Embryonic facial prominence (tissue), 1 donor: ENCODE measurements around the gene INPP4B.
"Not testable (repeated sequence)": the region's sequence is repeated elsewhere in the genome, so short reads cannot be mapped to it uniquely, and the experiment has no call there.

Experiments used
- DNase-seq: peaks from one replicate; pipeline ENCODE4 v3.0.0-alpha.2; 2016; ENCODE audit errors: extremely low spot score

The INPP4B gene

DNA sequence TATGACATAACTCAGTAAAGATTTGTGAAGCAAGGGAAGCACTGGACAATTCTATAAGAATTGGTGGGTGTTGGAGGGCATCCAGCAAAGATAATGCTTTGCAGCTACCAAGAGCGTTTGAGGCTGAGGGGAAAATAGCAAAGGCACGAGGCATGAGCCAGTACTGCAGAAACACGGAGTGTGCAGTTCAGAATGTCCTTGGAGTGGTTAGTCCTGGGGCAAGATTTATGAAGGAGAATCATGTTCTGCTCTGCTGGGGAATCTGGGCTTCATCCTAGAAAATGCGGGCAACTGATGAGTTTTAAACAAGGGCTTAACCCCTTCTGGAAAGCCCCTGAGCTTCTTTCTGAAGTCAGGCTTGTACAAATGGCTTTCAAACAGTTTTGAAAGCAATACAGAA is 757.2 kb downstream of the INPP4B start:
- DNase-seq, result no peak

DNA sequence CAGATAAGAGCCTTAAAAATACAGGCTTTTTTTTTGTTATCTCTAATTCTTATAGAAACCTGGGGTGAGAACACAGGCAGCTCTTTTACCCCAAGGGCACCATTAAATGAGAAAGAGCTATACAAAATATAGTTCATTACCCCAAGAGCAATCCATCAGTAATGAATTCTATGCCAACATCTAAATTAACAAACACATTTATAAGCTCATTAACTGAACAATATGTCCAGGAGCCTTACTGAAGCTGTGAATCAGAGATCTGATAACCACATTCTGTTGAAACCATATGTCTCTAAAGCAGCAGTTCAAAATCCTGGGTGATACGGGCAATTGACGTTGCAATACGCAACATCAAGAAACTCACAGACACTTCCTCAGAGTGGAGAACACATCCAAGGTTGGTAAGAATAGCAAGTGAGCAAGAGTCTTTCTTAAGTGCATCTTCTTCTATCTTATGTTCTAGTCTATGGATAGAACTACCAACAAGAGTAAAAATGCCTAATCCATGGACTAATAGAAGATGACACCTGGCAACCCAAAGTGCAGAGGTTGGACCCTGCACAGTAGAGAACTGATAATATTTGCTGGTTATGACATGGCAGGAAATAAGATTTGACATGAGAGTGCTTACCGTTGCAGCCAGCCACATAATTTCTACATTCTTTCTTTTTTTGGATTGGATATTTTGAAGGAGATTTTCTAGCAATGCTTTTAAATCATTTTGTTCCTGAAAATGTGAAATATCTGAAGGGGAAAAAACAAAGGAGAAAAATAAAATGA is 760.4 kb downstream of the INPP4B start:
- no peak for DNase-seq

DNA sequence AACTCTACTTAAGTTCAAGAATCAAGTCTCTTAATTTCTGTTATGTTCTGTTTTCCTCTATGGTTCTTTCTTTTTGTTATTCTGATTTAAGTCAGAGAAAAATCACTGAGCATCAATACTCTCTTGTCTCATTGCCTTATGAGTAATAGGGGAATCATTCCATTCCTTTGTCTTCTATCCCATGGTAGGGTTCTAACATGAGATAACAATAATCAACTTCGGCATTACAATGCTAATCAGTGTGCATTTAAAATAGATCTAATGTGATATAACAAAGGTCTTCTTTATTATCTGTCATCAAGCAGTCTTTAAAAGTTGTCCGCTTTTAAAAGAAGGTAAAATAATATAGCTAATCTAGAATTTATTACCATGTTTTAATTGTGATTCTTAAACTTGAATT is 762.8 kb downstream of the INPP4B start:
- DNase-seq, result no peak

GRCh38 chr4:142081025-142081424 is 765.1 kb downstream of the INPP4B start:
- DNase-seq, result no peak

GRCh38 chr4:142079959-142080358 is 766.1 kb downstream of the INPP4B start:
- no peak for DNase-seq

DNA sequence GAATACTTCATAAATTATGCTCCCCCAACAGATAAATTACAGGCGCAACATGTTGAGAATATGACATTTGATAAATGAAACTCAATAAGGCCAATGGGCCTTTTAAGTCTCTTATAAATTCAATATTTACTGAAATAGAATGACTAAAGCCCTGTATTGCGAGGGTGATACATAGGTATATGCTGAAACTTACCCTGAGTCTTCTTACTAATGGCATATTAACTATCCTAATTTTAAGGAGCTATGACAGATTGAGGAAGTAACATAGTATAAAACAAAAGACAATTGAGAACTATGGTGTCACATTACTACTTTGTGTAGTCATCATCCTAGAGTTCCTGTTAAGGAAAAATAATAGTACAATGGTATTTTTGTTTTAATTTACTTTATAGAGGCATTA is 769.1 kb downstream of the INPP4B start:
- DNase-seq, result no peak

DNA sequence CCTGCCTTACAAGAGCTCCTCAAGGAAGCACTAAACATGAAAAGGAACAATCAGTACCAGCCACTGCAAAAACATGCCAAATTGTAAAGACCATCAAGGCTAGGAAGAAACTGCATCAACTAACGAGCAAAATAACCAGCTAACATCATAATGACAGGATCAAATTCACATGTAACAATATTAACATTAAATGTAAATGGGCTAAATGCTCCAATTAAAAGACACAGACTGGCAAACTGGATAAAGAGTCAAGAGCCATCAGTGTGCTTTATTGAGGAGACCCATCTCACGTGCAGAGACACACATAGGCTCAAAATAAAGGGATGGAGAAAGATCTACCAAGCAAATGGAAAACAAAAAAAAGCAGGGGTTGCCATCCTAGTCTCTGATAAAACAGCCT is 777.8 kb downstream of the INPP4B start:
- not testable (repeated sequence) for DNase-seq

DNA sequence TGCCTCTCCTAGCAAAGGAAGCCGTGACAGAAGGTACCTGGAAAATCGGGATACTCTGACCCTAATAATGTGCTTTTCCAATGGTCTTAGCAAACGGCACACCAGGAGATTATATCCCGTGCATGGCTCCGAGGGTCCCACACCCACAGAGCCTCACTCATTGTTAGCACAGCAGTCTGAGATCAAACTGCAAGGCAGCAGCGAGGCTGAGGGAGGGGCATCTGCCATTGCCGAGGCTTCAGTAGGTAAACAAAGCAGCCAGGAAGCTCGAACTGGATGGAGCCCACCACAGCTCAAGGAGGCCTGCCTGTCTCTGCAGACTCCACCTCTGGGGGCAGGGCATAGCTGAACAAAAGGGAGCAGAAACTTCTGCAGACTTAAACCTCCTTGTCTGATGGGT is 779.5 kb downstream of the INPP4B start:
- not testable (repeated sequence) for DNase-seq

GRCh38 chr4:142065086-142065647 is 780.9 kb downstream of the INPP4B start:
- DNase-seq, result no peak

- no peak for DNase-seq
Observed at GRCh38 chr4:142064181-142064580, 781.9 kb downstream of the INPP4B start.

- DNase-seq, result no peak
Observed at GRCh38 chr4:142045996-142046395, 800.1 kb downstream of the INPP4B start.

DNA sequence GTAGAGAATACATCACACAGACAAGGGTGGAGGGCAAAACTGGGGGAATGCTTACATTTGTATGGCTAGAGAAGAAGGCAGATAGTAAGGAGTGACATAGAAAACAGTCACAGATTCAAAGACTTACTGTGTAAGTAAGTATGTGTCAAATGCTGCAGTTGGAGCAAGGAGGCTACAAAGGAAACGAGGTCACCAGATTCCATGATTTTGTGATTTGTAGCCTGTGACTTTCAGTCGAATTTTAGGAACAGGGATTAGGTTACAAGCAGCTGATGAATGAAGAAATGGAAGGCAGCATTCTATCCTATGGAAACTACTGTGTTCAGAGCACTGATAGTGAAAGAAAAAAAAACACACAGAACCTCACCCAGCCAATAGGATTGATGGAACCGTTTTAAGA is 801.8 kb downstream of the INPP4B start:
- no peak for DNase-seq

DNA sequence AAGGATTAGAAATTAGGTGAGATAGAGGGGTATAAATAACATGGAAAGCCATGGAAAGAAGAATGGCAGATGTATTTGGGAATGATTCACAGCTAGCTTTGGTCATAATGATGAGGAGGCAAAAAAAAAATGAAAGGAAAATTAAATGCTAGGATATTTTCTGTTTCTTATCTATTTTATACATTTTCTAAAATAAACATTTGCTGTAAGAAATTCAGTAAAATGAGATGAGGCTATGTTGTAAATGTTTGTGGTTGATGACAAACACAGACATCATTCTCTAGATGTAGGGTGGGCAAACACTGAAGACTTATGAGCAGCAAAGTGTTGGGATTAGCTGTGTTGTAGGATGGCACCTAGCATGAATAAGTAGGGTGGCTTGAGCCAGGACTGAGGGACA is 802.6 kb downstream of the INPP4B start:
- DNase-seq, result no peak

- DNase-seq, result no peak
Observed at GRCh38 chr4:142041788-142042187, 804.3 kb downstream of the INPP4B start.

- DNase-seq, result no peak
Observed at GRCh38 chr4:142040043-142040442, 806.1 kb downstream of the INPP4B start.

DNA sequence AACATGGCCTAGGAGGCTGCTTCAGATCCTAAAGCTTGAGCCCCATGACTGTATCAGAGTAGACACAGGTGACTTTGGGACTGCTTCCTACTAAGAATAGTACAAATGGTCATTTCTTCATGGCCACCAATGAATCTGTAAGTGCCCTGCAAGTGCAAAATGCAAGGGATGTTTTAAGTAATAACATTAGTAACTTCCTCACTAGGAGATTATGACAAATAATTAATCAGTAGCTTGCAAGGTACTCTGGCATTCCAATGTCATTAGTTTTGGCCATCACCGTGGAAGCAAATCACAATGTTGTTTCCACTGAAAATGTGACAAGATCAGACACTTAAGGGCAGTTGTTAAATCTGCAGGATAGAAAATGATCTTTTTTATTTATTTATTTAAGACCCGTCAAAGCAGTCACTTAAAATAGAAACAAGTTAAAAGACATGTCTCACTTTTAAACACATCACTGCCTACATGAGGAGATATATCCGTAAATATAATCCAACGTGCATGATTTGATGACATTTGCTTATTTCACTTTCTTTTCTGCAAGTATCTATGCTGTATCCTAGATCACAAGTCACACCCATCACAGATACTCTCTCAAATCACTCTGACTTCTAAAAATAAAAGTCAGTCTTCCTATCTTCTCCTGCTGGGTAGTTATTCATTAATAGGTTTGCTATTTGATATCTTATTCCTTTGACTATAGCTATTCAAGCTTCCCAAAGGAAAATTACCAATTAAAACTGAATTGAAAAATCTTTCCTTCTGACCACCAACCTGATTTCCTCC is 809.1 kb downstream of the INPP4B start:
- DNase-seq, result no peak

- DNase-seq, result no peak
Observed at GRCh38 chr4:142035566-142035965, 810.5 kb downstream of the INPP4B start.

DNA sequence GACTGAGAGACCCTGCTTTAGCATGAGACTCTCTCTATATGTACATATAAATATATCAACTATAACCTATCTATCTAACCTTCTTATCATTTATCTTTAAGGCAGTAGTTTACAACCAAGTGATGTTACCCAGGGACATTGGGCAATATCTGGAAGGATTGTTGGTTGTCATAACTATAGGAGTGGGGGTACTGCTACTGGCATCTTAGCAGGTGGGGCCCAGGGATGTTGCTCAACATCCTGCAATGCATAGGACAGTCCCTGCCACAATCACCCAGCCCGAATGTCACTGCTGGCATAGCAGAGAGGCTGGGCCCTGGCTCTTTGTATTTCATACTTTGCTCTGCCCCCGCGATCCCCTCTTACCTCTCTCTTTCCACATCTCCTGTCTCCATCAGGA is 812.0 kb downstream of the INPP4B start:
- no peak for DNase-seq

- DNase-seq, result no peak
Observed at GRCh38 chr4:142030010-142030409, 816.1 kb downstream of the INPP4B start.

DNA sequence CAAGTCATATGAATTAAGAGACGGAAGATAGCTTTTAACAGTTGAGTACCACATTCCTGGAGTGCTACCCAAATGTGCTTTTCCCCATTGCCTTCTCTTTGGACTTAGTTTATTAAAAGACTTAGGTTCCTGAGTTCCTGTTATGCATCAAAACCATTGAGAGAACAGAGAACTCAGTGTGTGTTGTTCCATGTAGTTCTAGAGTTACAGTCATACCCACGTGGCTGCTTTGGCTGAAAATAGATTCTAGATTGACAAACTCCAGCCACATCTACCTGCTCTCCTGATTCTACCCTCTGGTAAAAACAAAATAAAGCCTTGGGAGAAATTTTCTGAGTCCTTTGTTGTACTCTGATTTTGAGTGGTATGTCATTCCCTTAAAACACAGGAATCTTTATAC is 824.3 kb downstream of the INPP4B start:
- DNase-seq, result no peak

DNA sequence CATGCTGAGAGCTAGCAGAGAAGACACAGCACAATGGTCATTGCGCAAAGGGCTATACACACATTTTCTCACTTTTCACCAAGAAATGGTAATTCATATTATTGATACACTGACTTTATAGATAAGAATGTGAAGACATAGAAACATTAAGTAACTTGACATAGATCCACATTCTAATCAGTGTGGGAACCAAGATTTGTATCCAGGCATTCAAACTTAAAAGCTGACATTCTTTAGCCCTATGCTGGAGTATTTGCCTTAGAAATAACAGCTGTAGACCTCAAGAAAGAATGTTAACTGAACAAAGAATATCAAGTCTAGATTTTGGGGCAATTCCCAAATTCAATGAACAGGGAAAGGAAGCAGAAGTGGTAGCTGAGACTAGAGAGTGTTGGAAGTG is 824.9 kb downstream of the INPP4B start:
- DNase-seq, result no peak

DNA sequence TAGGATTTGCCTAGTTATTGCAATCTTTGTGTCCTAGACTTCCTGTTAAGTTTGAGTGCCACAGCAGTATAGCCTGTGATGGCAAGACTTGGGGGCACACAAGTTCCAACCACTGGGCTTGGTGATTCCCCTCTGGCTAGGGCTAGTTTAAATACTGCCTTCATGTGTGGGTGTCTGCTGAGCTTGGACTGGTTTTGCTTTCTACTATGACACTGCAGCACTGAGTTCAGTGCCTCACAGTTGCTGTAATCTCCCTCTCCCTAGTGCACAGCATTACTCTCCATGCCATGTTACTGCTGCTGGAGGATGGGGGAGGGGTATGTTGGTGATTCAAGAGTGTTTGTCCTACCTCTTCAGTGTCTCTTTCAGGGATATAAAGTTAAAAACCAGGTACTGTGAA is 830.1 kb downstream of the INPP4B start:
- DNase-seq, result no peak

DNA sequence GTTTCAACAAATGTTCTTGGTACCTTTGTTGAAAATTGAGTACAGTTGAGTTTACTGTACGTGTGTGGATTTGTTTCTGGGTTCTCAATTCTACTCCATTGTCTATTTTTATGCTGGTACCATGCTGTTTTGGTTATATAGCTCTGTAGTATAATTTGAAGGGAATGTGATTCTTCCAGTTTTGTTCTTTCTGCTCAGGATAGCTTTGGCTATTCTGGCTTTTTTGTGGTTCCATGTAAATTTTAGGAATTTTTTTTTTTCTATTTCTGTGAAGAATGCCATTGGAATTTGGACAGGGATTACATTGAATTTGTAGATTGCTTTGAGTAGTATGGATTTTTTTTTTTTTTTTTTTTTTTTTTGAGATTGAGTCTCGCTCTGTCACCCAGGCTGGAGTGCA is 836.4 kb downstream of the INPP4B start:
- DNase-seq, result no peak
